Measurements from ENCODE around the gene NAV2. TPM values are rescaled to one million over a fixed set of nuclear protein-coding genes. Genes with fewer than 3 reads are reported as not detected.

The NAV2 gene
- total RNA-seq, 3 donors from 2014 or later: 21.9 to 65.9 (median 30.9) TPM

- TF ChIP-seq CTCF (IDR thresholded peaks at IDR 0.05): no peak
- no peak overlapping the region for H3K4me3 ChIP-seq
- peaks cover 5% of the 10 kb centered on the region for H3K4me1 ChIP-seq (ENCODE audit: low read depth)
- no peaks in the 10 kb centered on the region for H3K9me3 ChIP-seq
- no peaks in the 10 kb centered on the region for H3K36me3 ChIP-seq (ENCODE audit: low read depth)
- ATAC-seq (no peak), DNase-seq (no peak)
- intact Hi-C loops (cut with DNase I, micrococcal nuclease): no loop called here
These were observed 37.2 kb upstream of the NAV2 start for GRCh38 chr11:19675397-19675796.

- intact Hi-C loops (cut with DNase I, micrococcal nuclease): no loop called here
These were observed 35.9 kb upstream of the NAV2 start for GRCh38 chr11:19676475-19677380.

GRCh38 chr11:19677381-19678080, 35.1 kb upstream of the NAV2 start:
- ATAC-seq (no peak), DNase-seq (no peak)
- no peak for TF ChIP-seq CTCF (IDR thresholded peaks at IDR 0.05)
- intact Hi-C loops (cut with DNase I, micrococcal nuclease): no loop called here
- no peak overlapping the region for H3K4me3 ChIP-seq
- H3K9me3 ChIP-seq: no peaks in the 10 kb centered on the region
- peaks cover 5% of the 10 kb centered on the region for H3K4me1 ChIP-seq (ENCODE audit: low read depth)
- H3K36me3 ChIP-seq (ENCODE audit: low read depth): no peaks in the 10 kb centered on the region

More at GRCh38 chr11:19676475-19677380, 35.9 kb upstream of the NAV2 start:
- no peak for DNase-seq
- TF ChIP-seq CTCF (IDR thresholded peaks at IDR 0.05): no peak
- Histone ChIP-seq H3K4me3 (no peak overlapping the region), H3K4me1 (ENCODE audit: low read depth) (peaks cover 5% of the 10 kb centered on the region), H3K36me3 (ENCODE audit: low read depth) (no peaks in the 10 kb centered on the region), H3K9me3 (no peaks in the 10 kb centered on the region)
- ATAC-seq: no peak

- DNase-seq: peak; percentile 59 to 77 (median 67)
- Histone ChIP-seq H3K4me1 (ENCODE audit: low read depth) (no peaks in the 10 kb centered on the region), H3K9me3 (no peaks in the 10 kb centered on the region), H3K4me3 (no peak overlapping the region), H3K36me3 (ENCODE audit: low read depth) (no peaks in the 10 kb centered on the region)
- intact Hi-C loops (cut with DNase I, micrococcal nuclease): no loop called here
- no peak for TF ChIP-seq CTCF (IDR thresholded peaks at IDR 0.05)
- peak; percentile 72 for ATAC-seq
These were observed 32.4 kb upstream of the NAV2 start for GRCh38 chr11:19679952-19680828.

GRCh38 chr11:19680829-19681368, 31.7 kb upstream of the NAV2 start:
- Histone ChIP-seq H3K4me1 (ENCODE audit: low read depth) (no peaks in the 10 kb centered on the region), H3K4me3 (no peak overlapping the region), H3K9me3 (no peaks in the 10 kb centered on the region), H3K36me3 (ENCODE audit: low read depth) (no peaks in the 10 kb centered on the region)
- DNase-seq (no peak), ATAC-seq (no peak)
- TF ChIP-seq CTCF (IDR thresholded peaks at IDR 0.05): no peak
- intact Hi-C loops (cut with DNase I, micrococcal nuclease): no loop called here

Data from mucosa of descending colon (tissue), 3 donors.